Mesenchymal stem cell (in vitro differentiated cells and primary cell): ENCODE measurements around the gene VEGFA.

ENCODE experiments used
- DNase-seq: peaks from one replicate; pipeline ENCODE4 v3.0.0-alpha.2; 2013
- H2AFZ ChIP-seq: one replicate; pipeline ENCODE4 v1.6.1; 2013; ENCODE audit warnings: low read depth, mild to moderate bottlenecking, control low read depth, inconsistent platforms, low read length, moderate library complexity
- H2AK5ac ChIP-seq: 2 replicates; pipeline ENCODE4 v1.6.1; 2013; ENCODE audit warnings: low read length, moderate library complexity, mild to moderate bottlenecking, inconsistent platforms; ENCODE audit not compliant: severe bottlenecking
- H2BK120ac ChIP-seq: one replicate; pipeline ENCODE4 v1.6.1; 2013; ENCODE audit warnings: low read depth, mild to moderate bottlenecking, inconsistent platforms, low read length, moderate library complexity
- H2BK12ac ChIP-seq, 2 experiments: one replicate each; pipeline ENCODE4 v1.6.1; 2013; ENCODE audit warnings: inconsistent platforms in 2 of 2, low read length in 2 of 2, mild to moderate bottlenecking in 2 of 2, moderate library complexity in 2 of 2, control low read depth in 1 of 2
- H2BK15ac ChIP-seq: one replicate; pipeline ENCODE4 v1.6.1; 2013; ENCODE audit warnings: mild to moderate bottlenecking, low read depth, inconsistent platforms; ENCODE audit not compliant: poor library complexity, severe bottlenecking
- H2BK5ac ChIP-seq: 2 replicates; pipeline ENCODE4 v1.6.1; 2013; ENCODE audit warnings: low read depth, mild to moderate bottlenecking, low read length, control low read depth, inconsistent platforms; ENCODE audit not compliant: poor library complexity, severe bottlenecking
- H3K14ac ChIP-seq, 2 experiments: one replicate each; pipeline ENCODE4 v1.6.1; 2013; ENCODE audit warnings: inconsistent platforms in 2 of 2, low read length in 2 of 2, control low read depth in 1 of 2, mild to moderate bottlenecking in 1 of 2, moderate library complexity in 1 of 2
- H3K18ac ChIP-seq, 2 experiments: one replicate each; pipeline ENCODE4 v1.6.1; 2013; ENCODE audit warnings: inconsistent platforms in 2 of 2, low read length in 2 of 2, control low read depth in 1 of 2, low read depth in 1 of 2, mild to moderate bottlenecking in 1 of 2
- H3K23ac ChIP-seq, 2 experiments: one replicate each; pipeline ENCODE4 v1.6.1; 2013; ENCODE audit warnings: inconsistent platforms in 2 of 2, low read length in 2 of 2, mild to moderate bottlenecking in 2 of 2, moderate library complexity in 2 of 2, control low read depth in 1 of 2
- H3K27ac ChIP-seq: 2 replicates; pipeline ENCODE4 v1.5.1; 2013; ENCODE audit warnings: mild to moderate bottlenecking, moderate library complexity, low read length, control low read depth, inconsistent platforms; ENCODE audit not compliant: poor library complexity, severe bottlenecking
- H3K27me3 ChIP-seq, 2 experiments: 2 replicates each; pipeline versions ENCODE4 v1.6.1 to v1.7.0; 2013; ENCODE audit warnings: low read length in 2 of 2, mild to moderate bottlenecking in 2 of 2, moderate library complexity in 2 of 2, control low read depth in 1 of 2, inconsistent platforms in 1 of 2; ENCODE audit not compliant: control insufficient read depth in 1 of 2, insufficient read depth in 1 of 2
- H3K36me3 ChIP-seq, 2 experiments: 2 replicates each; pipeline versions ENCODE4 v1.6.1 to v1.7.0; 2013; ENCODE audit warnings: low read length in 2 of 2, control low read depth in 1 of 2, inconsistent platforms in 1 of 2, low read depth in 1 of 2, mild to moderate bottlenecking in 1 of 2; ENCODE audit not compliant: insufficient read depth in 2 of 2, control insufficient read depth in 1 of 2
- H3K4ac ChIP-seq, 2 experiments: one replicate each; pipeline ENCODE4 v1.6.1; 2013; ENCODE audit warnings: inconsistent platforms in 2 of 2, low read length in 2 of 2, mild to moderate bottlenecking in 2 of 2, moderate library complexity in 2 of 2, control low read depth in 1 of 2, low read depth in 1 of 2
- H3K4me1 ChIP-seq: 2 replicates; pipeline ENCODE4 v1.6.1; 2013; ENCODE audit warnings: low read depth, low read length, control low read depth; ENCODE audit not compliant: control insufficient read depth, insufficient read depth
- H3K4me2 ChIP-seq: 2 replicates; pipeline ENCODE4 v1.6.1; 2013; ENCODE audit warnings: low read length, mild to moderate bottlenecking, inconsistent platforms; ENCODE audit not compliant: poor library complexity, severe bottlenecking
- H3K4me3 ChIP-seq, 2 experiments: 2 replicates each; pipeline versions ENCODE4 v1.5.1 to v1.7.0; 2013; ENCODE audit warnings: low read length in 2 of 2, mild to moderate bottlenecking in 2 of 2, control low read depth in 1 of 2, low read depth in 1 of 2; ENCODE audit not compliant: insufficient read depth in 1 of 2
- H3K79me1 ChIP-seq: replicated peaks from 2 replicates; pipeline ENCODE4 v1.6.1; 2013; ENCODE audit warnings: mild to moderate bottlenecking, control low read depth, low read length, inconsistent platforms; ENCODE audit not compliant: poor library complexity, severe bottlenecking
- H3K9ac ChIP-seq: 2 replicates; pipeline ENCODE4 v1.7.0; 2013; ENCODE audit warnings: mild to moderate bottlenecking, low read length, moderate library complexity
- H3K9me3 ChIP-seq: 2 replicates; pipeline ENCODE4 v1.7.0; 2013; ENCODE audit warnings: mild to moderate bottlenecking, low read length; ENCODE audit not compliant: control insufficient read depth
- H4K8ac ChIP-seq: one replicate; pipeline ENCODE4 v1.6.1; 2013; ENCODE audit warnings: inconsistent platforms, mild to moderate bottlenecking, low read length, moderate library complexity
- H4K91ac ChIP-seq: one replicate; pipeline ENCODE4 v1.6.1; 2013; ENCODE audit warnings: mild to moderate bottlenecking, low read length, inconsistent platforms
- WGBS: methylation state at CpG from one replicate; pipeline ENCODE4 v1.1.7; 2013; ENCODE audit warnings: mixed read lengths; 5-methylcytosine and 5-hydroxymethylcytosine counted together

Gene VEGFA

GRCh38 chr6:43776799-43777776, 7.1 kb downstream of the VEGFA start:
- Histone ChIP-seq H3K27ac (no peak overlapping the region), H2AFZ (no peak overlapping the region), H4K91ac (no peak overlapping the region), H2BK12ac (no peak overlapping the region), H3K4me1 (peaks cover 56% of the 10 kb centered on the region), H3K36me3 (peaks cover 61 to 79% of the 10 kb centered on the region in 2 experiments), H3K18ac (no peak overlapping the region), H3K14ac (no peak overlapping the region), H3K9ac (no peak overlapping the region), H2AK5ac (no peak overlapping the region), H3K4ac (no peak overlapping the region), H2BK5ac (no peak overlapping the region), H3K27me3 (no peaks in the 10 kb centered on the region), H4K8ac (no peak overlapping the region), H3K79me1 (peaks cover 42% of the 10 kb centered on the region), H2BK120ac (no peak overlapping the region), H3K23ac (no peak overlapping the region), H3K9me3 (no peaks in the 10 kb centered on the region), H3K4me3 (no peak overlapping the region), H3K4me2 (no peak overlapping the region), H2BK15ac (no peak overlapping the region)
- WGBS: 95% methylated on average over 17 of the region's 18 CpGs
- DNase-seq: no peak

GRCh38 chr6:43778131-43778855, 8.3 kb downstream of the VEGFA start:
- Histone ChIP-seq H4K8ac (no peak overlapping the region), H2BK120ac (no peak overlapping the region), H3K18ac (no peak overlapping the region), H3K79me1 (peaks cover 52% of the 10 kb centered on the region), H3K9me3 (no peaks in the 10 kb centered on the region), H3K27me3 (no peaks in the 10 kb centered on the region), H3K4ac (no peak overlapping the region), H2AK5ac (no peak overlapping the region), H3K23ac (no peak overlapping the region), H3K4me3 (no peak overlapping the region), H4K91ac (no peak overlapping the region), H3K4me2 (no peak overlapping the region), H3K4me1 (peaks cover 54% of the 10 kb centered on the region), H3K9ac (no peak overlapping the region), H2BK12ac (no peak overlapping the region), H2AFZ (no peak overlapping the region), H3K27ac (no peak overlapping the region), H3K36me3 (peaks cover 73 to 86% of the 10 kb centered on the region in 2 experiments), H2BK5ac (no peak overlapping the region), H3K14ac (no peak overlapping the region), H2BK15ac (no peak overlapping the region)
- no peak for DNase-seq
- 92% methylated on average over 3 of the region's 4 CpGs for WGBS

- no peaks in the 10 kb centered on the region for H3K9me3 ChIP-seq
- no peak overlapping the region for H3K18ac ChIP-seq
- H3K4me1 ChIP-seq: peaks cover 45% of the 10 kb centered on the region
- no peak overlapping the region for H4K91ac ChIP-seq
- H2BK12ac ChIP-seq: no peak overlapping the region
- no peak overlapping the region for H3K27ac ChIP-seq
- H3K9ac ChIP-seq: peak overlapping the region; percentile 12
- no peak overlapping the region for H3K4ac ChIP-seq
- no peak overlapping the region for H3K4me2 ChIP-seq
- peaks cover 57% of the 10 kb centered on the region for H3K79me1 ChIP-seq
- H4K8ac ChIP-seq: no peak overlapping the region
- peak overlapping the region; percentile 63 for H2AK5ac ChIP-seq
- H3K27me3 ChIP-seq: no peaks in the 10 kb centered on the region
- no peak overlapping the region for H3K4me3 ChIP-seq
- DNase-seq: no peak
- H3K23ac ChIP-seq: no peak overlapping the region
- no peak overlapping the region for H2BK15ac ChIP-seq
- H3K36me3 ChIP-seq: peaks cover 81 to 95% of the 10 kb centered on the region in 2 experiments
- no peak overlapping the region for H2BK5ac ChIP-seq
- no peak overlapping the region for H2AFZ ChIP-seq
- WGBS: 97% methylated on average over 10 of the region's 12 CpGs
- peak overlapping the region; percentile 9 for H2BK120ac ChIP-seq
- no peak overlapping the region for H3K14ac ChIP-seq
Measured at GRCh38 chr6:43778976-43779851, 9.2 kb downstream of the VEGFA start.
